ENCODE measurements around the gene ACAD9. TPM values are rescaled to one million over a fixed set of nuclear protein-coding genes. Genes with fewer than 3 reads are reported as not detected.

ACAD9 gene
- total and polyA plus RNA-seq, 9 of the 15 experiments (the other 6 are each of a cell fraction or from before 2014, with no cell fraction given) = 10.2 to 32.6 (median 22.8) TPM

DNA sequence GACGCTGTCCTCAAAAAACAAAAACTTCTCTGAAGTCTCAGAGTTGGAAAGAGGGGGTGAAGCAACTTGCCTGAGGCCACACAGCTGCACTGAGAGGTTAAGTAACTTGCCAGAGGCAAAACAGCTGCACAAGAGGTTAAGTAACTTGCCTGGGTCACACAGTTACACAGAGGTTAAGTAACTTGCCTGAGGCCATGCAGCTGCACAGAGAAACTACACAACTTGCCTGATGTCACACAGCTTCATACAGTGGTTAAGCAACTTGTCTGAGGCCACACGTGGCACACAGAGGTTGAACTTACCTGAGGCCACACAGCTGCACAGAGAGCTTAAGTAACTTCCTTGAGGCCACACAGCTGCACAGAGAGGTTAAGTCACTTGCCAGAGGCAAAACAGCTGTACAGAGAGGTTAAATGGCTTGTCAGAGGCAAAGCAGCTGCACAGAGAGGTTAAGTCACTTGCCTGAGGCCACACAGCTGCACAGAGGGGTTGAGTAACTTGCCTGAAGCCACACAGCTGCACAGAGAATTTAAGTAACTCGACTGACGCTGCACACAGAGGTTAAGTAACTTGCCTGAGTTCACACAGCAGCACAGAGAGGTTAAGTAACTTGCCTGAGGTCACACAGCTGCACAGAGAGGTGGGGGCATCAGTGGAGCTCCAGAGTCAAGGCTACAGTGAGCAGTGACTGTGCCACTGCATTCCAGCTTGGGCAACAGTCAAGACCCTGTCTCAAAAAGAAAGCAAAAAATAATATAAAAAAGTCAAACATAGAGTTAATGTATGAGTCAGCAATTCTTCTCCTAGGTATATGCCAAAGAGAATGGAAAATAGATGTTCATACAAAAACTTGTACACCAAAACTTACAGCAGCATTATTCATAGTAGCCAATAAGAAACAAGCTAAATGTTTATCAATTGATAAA, 12.0 kb upstream of the ACAD9 start (continued):
- TF ChIP-seq, protein P1, sequence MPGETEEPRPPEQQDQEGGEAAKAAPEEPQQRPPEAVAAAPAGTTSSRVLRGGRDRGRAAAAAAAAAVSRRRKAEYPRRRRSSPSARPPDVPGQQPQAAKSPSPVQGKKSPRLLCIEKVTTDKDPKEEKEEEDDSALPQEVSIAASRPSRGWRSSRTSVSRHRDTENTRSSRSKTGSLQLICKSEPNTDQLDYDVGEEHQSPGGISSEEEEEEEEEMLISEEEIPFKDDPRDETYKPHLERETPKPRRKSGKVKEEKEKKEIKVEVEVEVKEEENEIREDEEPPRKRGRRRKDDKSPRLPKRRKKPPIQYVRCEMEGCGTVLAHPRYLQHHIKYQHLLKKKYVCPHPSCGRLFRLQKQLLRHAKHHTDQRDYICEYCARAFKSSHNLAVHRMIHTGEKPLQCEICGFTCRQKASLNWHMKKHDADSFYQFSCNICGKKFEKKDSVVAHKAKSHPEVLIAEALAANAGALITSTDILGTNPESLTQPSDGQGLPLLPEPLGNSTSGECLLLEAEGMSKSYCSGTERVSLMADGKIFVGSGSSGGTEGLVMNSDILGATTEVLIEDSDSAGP (CRISPR knock-in tag; IDR thresholded peaks at IDR 0.05) = no peak
- TF ChIP-seq, protein P2, sequence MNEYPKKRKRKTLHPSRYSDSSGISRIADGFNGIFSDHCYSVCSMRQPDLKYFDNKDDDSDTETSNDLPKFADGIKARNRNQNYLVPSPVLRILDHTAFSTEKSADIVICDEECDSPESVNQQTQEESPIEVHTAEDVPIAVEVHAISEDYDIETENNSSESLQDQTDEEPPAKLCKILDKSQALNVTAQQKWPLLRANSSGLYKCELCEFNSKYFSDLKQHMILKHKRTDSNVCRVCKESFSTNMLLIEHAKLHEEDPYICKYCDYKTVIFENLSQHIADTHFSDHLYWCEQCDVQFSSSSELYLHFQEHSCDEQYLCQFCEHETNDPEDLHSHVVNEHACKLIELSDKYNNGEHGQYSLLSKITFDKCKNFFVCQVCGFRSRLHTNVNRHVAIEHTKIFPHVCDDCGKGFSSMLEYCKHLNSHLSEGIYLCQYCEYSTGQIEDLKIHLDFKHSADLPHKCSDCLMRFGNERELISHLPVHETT (CRISPR knock-in tag; conservative IDR thresholded peaks at IDR 0.05 in 1 of 2, IDR thresholded peaks at IDR 0.05 in 1 of 2) = no peak
- no peak for TF ChIP-seq ATF1 (CRISPR knock-in tag; IDR thresholded peaks at IDR 0.05)
- no peak for TF ChIP-seq ATF1 (tag; IDR thresholded peaks at IDR 0.05)
- no peak for TF ChIP-seq ZNF263 (CRISPR knock-in tag; IDR thresholded peaks at IDR 0.05; ENCODE audit: borderline replicate concordance)
- TF ChIP-seq, protein P3, sequence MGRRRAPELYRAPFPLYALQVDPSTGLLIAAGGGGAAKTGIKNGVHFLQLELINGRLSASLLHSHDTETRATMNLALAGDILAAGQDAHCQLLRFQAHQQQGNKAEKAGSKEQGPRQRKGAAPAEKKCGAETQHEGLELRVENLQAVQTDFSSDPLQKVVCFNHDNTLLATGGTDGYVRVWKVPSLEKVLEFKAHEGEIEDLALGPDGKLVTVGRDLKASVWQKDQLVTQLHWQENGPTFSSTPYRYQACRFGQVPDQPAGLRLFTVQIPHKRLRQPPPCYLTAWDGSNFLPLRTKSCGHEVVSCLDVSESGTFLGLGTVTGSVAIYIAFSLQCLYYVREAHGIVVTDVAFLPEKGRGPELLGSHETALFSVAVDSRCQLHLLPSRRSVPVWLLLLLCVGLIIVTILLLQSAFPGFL (CRISPR knock-in tag; IDR thresholded peaks at IDR 0.05) = no peak
- TF ChIP-seq, protein P4, sequence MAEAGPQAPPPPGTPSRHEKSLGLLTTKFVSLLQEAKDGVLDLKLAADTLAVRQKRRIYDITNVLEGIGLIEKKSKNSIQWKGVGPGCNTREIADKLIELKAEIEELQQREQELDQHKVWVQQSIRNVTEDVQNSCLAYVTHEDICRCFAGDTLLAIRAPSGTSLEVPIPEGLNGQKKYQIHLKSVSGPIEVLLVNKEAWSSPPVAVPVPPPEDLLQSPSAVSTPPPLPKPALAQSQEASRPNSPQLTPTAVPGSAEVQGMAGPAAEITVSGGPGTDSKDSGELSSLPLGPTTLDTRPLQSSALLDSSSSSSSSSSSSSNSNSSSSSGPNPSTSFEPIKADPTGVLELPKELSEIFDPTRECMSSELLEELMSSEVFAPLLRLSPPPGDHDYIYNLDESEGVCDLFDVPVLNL (CRISPR knock-in tag; IDR thresholded peaks at IDR 0.05; ENCODE audit: low read depth) = no peak
- TF ChIP-seq HDAC8 (tag; IDR thresholded peaks at IDR 0.05) = no peak
- peak; percentile 63 for TF ChIP-seq DACH1 (IDR thresholded peaks at IDR 0.05; ENCODE audit: partially characterized antibody)
- TF ChIP-seq, protein P5, sequence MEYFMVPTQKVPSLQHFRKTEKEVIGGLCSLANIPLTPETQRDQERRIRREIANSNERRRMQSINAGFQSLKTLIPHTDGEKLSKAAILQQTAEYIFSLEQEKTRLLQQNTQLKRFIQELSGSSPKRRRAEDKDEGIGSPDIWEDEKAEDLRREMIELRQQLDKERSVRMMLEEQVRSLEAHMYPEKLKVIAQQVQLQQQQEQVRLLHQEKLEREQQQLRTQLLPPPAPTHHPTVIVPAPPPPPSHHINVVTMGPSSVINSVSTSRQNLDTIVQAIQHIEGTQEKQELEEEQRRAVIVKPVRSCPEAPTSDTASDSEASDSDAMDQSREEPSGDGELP (CRISPR knock-in tag; IDR thresholded peaks at IDR 0.05; ENCODE audit: borderline replicate concordance) = no peak
- no peak for TF ChIP-seq HEY1 (CRISPR knock-in tag; IDR thresholded peaks at IDR 0.05; ENCODE audit: borderline replicate concordance)
- TF ChIP-seq, protein P6, sequence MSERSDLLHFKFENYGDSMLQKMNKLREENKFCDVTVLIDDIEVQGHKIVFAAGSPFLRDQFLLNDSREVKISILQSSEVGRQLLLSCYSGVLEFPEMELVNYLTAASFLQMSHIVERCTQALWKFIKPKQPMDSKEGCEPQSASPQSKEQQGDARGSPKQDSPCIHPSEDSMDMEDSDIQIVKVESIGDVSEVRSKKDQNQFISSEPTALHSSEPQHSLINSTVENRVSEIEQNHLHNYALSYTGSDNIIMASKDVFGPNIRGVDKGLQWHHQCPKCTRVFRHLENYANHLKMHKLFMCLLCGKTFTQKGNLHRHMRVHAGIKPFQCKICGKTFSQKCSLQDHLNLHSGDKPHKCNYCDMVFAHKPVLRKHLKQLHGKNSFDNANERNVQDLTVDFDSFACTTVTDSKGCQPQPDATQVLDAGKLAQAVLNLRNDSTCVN (CRISPR knock-in tag; IDR thresholded peaks at IDR 0.05) = no peak
